ENCODE results near the gene ANXA5. TPM values are rescaled to one million over a fixed set of nuclear protein-coding genes. Genes with fewer than 3 reads are reported as not detected.

Gene ANXA5
- total and polyA plus RNA-seq, 5 donors = 145 to 218 (median 168) TPM

DNA sequence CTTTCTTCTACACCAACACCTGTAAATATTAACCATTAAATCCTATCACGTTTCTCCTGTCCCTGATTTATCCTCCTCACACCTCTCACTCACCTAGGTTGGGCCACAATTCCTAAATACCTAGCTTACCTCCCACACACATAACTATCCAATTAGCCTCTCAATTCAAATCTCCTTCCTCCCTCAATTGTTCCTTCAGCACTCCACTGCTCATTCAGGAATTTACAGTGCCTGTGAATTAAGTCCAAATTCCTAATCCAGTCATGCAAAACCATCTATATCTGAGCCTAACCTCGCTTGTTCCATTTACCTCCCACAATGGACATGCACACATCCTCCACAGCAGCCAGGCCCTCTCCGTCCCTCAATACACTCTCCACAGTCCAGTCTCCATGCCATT lies 17.5 kb downstream of the ANXA5 start:
- intact Hi-C loops (cut with DNase I) = no loop called here
- DNase-seq (no peak), ATAC-seq (no peak)
- no peaks in the 10 kb centered on the region for H3K4me1 ChIP-seq (ENCODE audit: control insufficient read depth, insufficient read depth, low read length)
- WGBS = 84% methylated on average over 3 of the region's 3 CpGs
- H3K4me3 ChIP-seq (ENCODE audit: low read length) = no peak overlapping the region
- H3K27me3 ChIP-seq (ENCODE audit: control insufficient read depth, insufficient read depth) = no peaks in the 10 kb centered on the region
- H3K9me3 ChIP-seq (ENCODE audit: control insufficient read depth, low read length) = no peaks in the 10 kb centered on the region
- no peak overlapping the region for H3K27ac ChIP-seq (ENCODE audit: low read length)

- Histone ChIP-seq H3K4me1 (ENCODE audit: control insufficient read depth, insufficient read depth, low read length) (no peaks in the 10 kb centered on the region), H3K27me3 (ENCODE audit: control insufficient read depth, insufficient read depth) (no peaks in the 10 kb centered on the region), H3K27ac (ENCODE audit: low read length) (no peak overlapping the region), H3K9me3 (ENCODE audit: control insufficient read depth, low read length) (no peaks in the 10 kb centered on the region), H3K4me3 (ENCODE audit: low read length) (no peak overlapping the region)
- intact Hi-C loops (cut with DNase I) = no loop called here
- 85% methylated on average over 1 of the region's 1 CpG for WGBS
- DNase-seq = no peak
- no peak for ATAC-seq
These were observed 19.3 kb downstream of the ANXA5 start for GRCh38 chr4:121677524-121677923.

DNA sequence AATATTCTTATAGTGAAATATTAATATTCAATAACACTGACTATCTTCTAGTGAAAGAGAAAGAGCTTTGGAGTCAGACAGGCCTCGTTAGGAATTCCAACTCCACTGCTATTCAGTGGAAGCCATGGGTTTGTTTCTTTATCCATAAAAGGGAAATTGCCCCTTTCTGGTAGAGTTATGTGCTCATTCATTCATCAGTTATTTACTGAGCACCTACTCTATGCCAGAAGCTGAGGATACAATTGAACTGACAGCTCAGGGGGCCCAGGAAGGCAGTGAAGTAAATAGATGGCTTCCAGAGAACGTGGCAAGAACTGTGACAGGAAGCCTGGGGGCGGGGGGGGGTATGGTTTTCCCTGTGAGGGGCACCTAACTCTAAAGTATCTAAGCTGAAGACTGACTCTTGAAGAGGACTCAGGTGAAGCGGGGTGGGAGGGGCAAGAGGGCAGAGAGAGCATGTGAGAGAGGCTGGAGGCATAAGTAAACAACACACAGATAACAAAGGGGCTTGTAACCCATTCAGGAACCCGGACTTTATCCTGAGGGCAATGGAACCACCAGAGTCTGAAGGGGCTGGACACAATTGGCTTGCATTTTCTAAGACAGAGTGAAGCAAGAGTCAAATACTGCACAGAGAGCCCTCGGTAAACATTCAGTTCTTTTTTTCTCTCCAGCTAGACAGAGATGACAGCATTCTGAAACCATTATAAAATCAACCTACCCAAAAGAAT lies 20.3 kb downstream of the ANXA5 start:
- intact Hi-C loops (cut with DNase I) = no loop called here
- Histone ChIP-seq H3K27ac (ENCODE audit: low read length) (no peak overlapping the region), H3K9me3 (ENCODE audit: control insufficient read depth, low read length) (no peaks in the 10 kb centered on the region), H3K4me3 (ENCODE audit: low read length) (no peak overlapping the region), H3K27me3 (ENCODE audit: control insufficient read depth, insufficient read depth) (no peaks in the 10 kb centered on the region), H3K4me1 (ENCODE audit: control insufficient read depth, insufficient read depth, low read length) (no peaks in the 10 kb centered on the region)
- no peak for ATAC-seq
- no peak for DNase-seq
- WGBS = 67% methylated on average over 6 of the region's 6 CpGs

- 65% methylated on average over 2 of the region's 2 CpGs for WGBS
- Histone ChIP-seq H3K27ac (ENCODE audit: low read length) (no peak overlapping the region), H3K4me3 (ENCODE audit: low read length) (no peak overlapping the region), H3K9me3 (ENCODE audit: control insufficient read depth, low read length) (no peaks in the 10 kb centered on the region), H3K27me3 (ENCODE audit: control insufficient read depth, insufficient read depth) (no peaks in the 10 kb centered on the region), H3K4me1 (ENCODE audit: control insufficient read depth, insufficient read depth, low read length) (no peaks in the 10 kb centered on the region)
- intact Hi-C loops (cut with DNase I) = no loop called here
- ATAC-seq (no peak), DNase-seq (no peak)
These were observed 21.1 kb downstream of the ANXA5 start for GRCh38 chr4:121675715-121676114.

- Histone ChIP-seq H3K9me3 (ENCODE audit: control insufficient read depth, low read length) (no peaks in the 10 kb centered on the region), H3K27ac (ENCODE audit: low read length) (no peak overlapping the region), H3K4me1 (ENCODE audit: control insufficient read depth, insufficient read depth, low read length) (no peaks in the 10 kb centered on the region), H3K4me3 (ENCODE audit: low read length) (no peak overlapping the region), H3K27me3 (ENCODE audit: control insufficient read depth, insufficient read depth) (no peaks in the 10 kb centered on the region)
- 91% methylated on average over 2 of the region's 2 CpGs for WGBS
- DNase-seq (no peak), ATAC-seq (no peak)
- intact Hi-C loops (cut with DNase I) = no loop called here
These were observed 22.1 kb downstream of the ANXA5 start for GRCh38 chr4:121674696-121675095.

DNA sequence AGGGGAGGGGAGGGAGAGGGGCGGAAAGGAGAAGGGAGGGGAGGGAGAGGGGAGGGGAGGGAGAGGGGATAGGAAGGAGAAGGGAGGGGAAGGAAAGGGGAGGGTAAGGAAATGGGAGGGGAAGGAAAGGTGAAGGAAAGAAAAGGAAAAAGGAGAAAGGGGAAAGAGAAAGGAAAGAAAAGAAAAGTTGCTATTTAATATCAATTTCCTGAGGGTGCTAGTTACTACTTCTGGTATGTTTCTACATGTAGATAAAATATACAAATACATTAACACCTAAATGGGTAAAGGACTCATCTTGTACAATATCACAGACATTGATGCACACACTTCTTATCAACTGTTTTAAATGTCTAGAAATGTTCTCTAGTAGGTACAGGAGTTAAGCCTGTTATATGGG lies 22.6 kb downstream of the ANXA5 start:
- 58% methylated on average over 1 of the region's 1 CpG for WGBS
- no peaks in the 10 kb centered on the region for H3K4me1 ChIP-seq (ENCODE audit: control insufficient read depth, insufficient read depth, low read length)
- H3K4me3 ChIP-seq (ENCODE audit: low read length) = no peak overlapping the region
- DNase-seq = no peak
- H3K27me3 ChIP-seq (ENCODE audit: control insufficient read depth, insufficient read depth) = no peaks in the 10 kb centered on the region
- no peaks in the 10 kb centered on the region for H3K9me3 ChIP-seq (ENCODE audit: control insufficient read depth, low read length)
- no peak for ATAC-seq
- no peak overlapping the region for H3K27ac ChIP-seq (ENCODE audit: low read length)
- intact Hi-C loops (cut with DNase I) = no loop called here

DNA sequence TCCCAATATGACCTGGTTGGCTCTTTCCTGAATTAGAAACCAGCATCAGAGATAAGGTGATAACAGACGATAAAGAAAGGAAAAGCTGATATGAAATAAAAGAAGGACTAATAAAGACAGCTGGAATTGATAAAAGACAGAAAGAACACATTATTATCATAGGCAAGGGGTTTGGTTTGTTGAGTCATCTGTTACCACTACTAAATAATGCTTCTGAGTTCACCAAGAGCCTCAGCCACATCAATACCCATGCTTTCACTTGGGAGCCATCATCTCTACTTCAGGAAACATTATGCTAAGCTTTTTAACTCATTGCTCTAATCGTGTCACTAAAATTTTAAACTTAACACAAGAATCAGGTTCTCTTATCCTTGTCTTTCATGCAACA lies 27.6 kb downstream of the ANXA5 start:
- Histone ChIP-seq H3K4me3 (ENCODE audit: low read length) (no peak overlapping the region), H3K9me3 (ENCODE audit: control insufficient read depth, low read length) (no peaks in the 10 kb centered on the region), H3K4me1 (ENCODE audit: control insufficient read depth, insufficient read depth, low read length) (no peaks in the 10 kb centered on the region), H3K27me3 (ENCODE audit: control insufficient read depth, insufficient read depth) (no peaks in the 10 kb centered on the region), H3K27ac (ENCODE audit: low read length) (no peak overlapping the region)
- intact Hi-C loops (cut with DNase I) = no loop called here
- no peak for DNase-seq
- WGBS = 49% methylated on average over 2 of the region's 2 CpGs
- no peak for ATAC-seq

DNA sequence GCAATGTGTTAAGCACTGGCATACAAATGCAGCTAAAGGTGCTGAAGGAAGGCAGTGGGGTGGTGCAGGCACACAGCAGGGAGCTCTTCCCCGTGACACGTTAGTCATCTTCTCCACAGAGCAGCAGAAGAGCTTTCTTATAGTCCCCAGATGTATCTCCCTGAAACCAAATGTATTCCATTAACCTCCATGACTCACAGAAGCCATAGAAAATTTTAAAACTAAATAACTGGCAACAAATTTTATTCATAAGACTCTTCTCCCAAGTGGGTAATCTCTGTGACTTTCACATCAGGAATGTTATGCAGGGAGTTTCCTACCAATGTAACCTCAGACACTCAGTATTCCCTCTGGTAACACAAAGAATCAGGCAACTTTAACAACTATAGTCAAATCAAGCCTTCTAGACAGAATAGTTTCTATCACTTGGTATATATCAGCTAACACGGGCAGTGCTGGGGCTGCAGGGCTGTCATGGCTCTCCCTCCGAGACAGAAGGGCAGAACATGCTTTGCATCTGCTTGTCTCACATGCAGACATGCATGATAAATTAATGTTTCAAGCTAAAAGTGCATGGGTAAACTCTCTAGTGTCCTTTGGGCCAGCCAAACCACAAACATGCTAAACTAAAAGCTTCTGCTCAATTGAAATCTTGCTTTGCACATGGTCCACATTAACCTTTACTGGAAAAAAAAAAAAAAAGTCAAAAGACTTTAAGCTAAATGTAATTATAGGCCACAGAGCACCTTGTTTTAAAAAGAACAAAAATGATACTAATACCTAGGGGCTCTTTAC lies 28.2 kb downstream of the ANXA5 start:
- Histone ChIP-seq H3K9me3 (ENCODE audit: control insufficient read depth, low read length) (no peaks in the 10 kb centered on the region), H3K4me3 (ENCODE audit: low read length) (no peak overlapping the region), H3K27me3 (ENCODE audit: control insufficient read depth, insufficient read depth) (no peaks in the 10 kb centered on the region), H3K27ac (ENCODE audit: low read length) (peak overlapping the region; percentile 45), H3K4me1 (ENCODE audit: control insufficient read depth, insufficient read depth, low read length) (no peaks in the 10 kb centered on the region)
- DNase-seq (no peak), ATAC-seq (no peak)
- WGBS = 84% methylated on average over 4 of the region's 4 CpGs
- intact Hi-C loops (cut with DNase I) = no loop called here

DNA sequence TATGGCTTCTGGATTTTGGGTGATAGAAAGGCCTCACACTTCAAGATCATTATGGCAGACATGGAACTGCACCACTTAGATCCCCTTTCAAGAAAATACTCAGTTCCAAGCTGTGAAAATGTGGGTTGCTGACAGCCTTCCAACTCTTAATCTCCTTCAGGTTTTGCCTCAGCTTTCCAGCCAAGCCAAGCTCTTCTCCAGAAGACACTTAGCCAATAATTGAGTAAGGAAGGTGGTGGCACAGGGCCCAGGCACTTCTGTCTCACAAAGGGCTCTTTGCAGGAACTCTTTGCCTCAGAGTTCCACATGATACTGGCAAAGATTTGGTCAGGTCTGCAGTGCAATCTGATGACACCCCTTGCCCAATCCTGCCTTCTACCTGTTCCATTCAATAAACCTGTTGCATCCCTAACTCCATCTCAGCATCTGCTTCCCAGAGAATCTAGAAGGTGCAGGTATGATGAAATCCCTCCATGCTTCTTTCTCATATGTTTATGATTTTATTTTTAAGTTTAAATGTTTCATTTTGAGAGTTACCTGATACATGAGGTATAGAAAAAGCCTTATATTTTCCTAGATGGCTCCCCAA lies 30.6 kb downstream of the ANXA5 start:
- H3K9me3 ChIP-seq (ENCODE audit: control insufficient read depth, low read length) = no peaks in the 10 kb centered on the region
- DNase-seq = peak in 2 of 3 donors; percentile 26 to 73
- no peak overlapping the region for H3K27ac ChIP-seq (ENCODE audit: low read length)
- no peak for ATAC-seq
- no peaks in the 10 kb centered on the region for H3K4me1 ChIP-seq (ENCODE audit: control insufficient read depth, insufficient read depth, low read length)
- intact Hi-C loops (cut with DNase I) = no loop called here
- H3K4me3 ChIP-seq (ENCODE audit: low read length) = no peak overlapping the region
- no peaks in the 10 kb centered on the region for H3K27me3 ChIP-seq (ENCODE audit: control insufficient read depth, insufficient read depth)

- intact Hi-C loops (cut with DNase I) = no loop called here
- WGBS = 44% methylated on average over 3 of the region's 3 CpGs
- Histone ChIP-seq H3K27me3 (ENCODE audit: control insufficient read depth, insufficient read depth) (no peaks in the 10 kb centered on the region), H3K27ac (ENCODE audit: low read length) (no peak overlapping the region), H3K4me3 (ENCODE audit: low read length) (no peak overlapping the region), H3K9me3 (ENCODE audit: control insufficient read depth, low read length) (no peaks in the 10 kb centered on the region), H3K4me1 (ENCODE audit: control insufficient read depth, insufficient read depth, low read length) (no peaks in the 10 kb centered on the region)
- ATAC-seq = no peak
- no peak for DNase-seq
These were observed 31.4 kb downstream of the ANXA5 start for GRCh38 chr4:121665371-121665770.

DNA sequence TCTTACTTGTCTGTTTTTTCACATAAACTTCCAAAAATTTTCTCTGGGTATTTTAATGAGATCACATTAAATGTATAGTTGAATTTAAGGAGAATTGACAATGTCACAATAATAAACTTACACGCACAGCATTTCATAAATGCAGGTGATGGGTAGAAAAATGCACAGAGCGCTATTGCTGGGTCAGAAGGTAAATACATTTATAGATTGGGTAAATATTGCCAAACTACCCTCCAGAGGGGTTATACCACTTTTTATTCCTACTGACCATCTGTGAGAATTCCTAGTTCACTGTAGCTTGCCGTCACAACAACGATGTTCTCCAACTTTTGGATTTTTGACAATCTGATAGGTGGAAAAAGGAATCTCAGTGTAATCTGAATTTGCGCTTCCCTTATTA lies 34.6 kb downstream of the ANXA5 start:
- intact Hi-C loops (cut with DNase I) = no loop called here
- DNase-seq (no peak), ATAC-seq (no peak)
- no peak overlapping the region for H3K27ac ChIP-seq (ENCODE audit: low read length)
- no peaks in the 10 kb centered on the region for H3K4me1 ChIP-seq (ENCODE audit: control insufficient read depth, insufficient read depth, low read length)
- H3K9me3 ChIP-seq (ENCODE audit: control insufficient read depth, low read length) = no peaks in the 10 kb centered on the region
- H3K4me3 ChIP-seq (ENCODE audit: low read length) = no peak overlapping the region
- WGBS = 85% methylated on average over 5 of the region's 5 CpGs
- H3K27me3 ChIP-seq (ENCODE audit: control insufficient read depth, insufficient read depth) = no peaks in the 10 kb centered on the region
